Activated T-helper 1 cell treated with Interleukin-2 at 50 U/mL for 16 hours (primary cell): ENCODE measurements around the gene AHCYL2.
"Not testable (repeated sequence)": the region's sequence is repeated elsewhere in the genome, so short reads cannot be mapped to it uniquely, and the experiment has no call there.

Experiments used
- DNase-seq: peaks from one replicate; pipeline ENCODE4 v3.0.0-alpha.2; 2020; ENCODE audit warnings: low read depth

Gene AHCYL2

GRCh38 chr7:129385116-129385515, 160.3 kb downstream of the AHCYL2 start:
- no peak for DNase-seq

GRCh38 chr7:129385598-129385997, 160.8 kb downstream of the AHCYL2 start:
- DNase-seq = no peak

GRCh38 chr7:129386506-129386905, 161.7 kb downstream of the AHCYL2 start:
- DNase-seq = no peak

- DNase-seq = no peak
Observed at GRCh38 chr7:129387537-129387936, 162.7 kb downstream of the AHCYL2 start.

- DNase-seq = no peak
Observed at GRCh38 chr7:129388333-129389098, 163.7 kb downstream of the AHCYL2 start.

GRCh38 chr7:129389829-129390228, 165.0 kb downstream of the AHCYL2 start:
- no peak for DNase-seq

- no peak for DNase-seq
Observed at GRCh38 chr7:129390314-129390713, 165.5 kb downstream of the AHCYL2 start.

- DNase-seq = no peak
Observed at GRCh38 chr7:129391546-129392171, 166.8 kb downstream of the AHCYL2 start.

GRCh38 chr7:129393255-129393654, 168.4 kb downstream of the AHCYL2 start:
- DNase-seq = no peak

GRCh38 chr7:129394101-129394500, 169.3 kb downstream of the AHCYL2 start:
- DNase-seq = no peak

- DNase-seq = no peak
Observed at GRCh38 chr7:129394982-129395914, 170.4 kb downstream of the AHCYL2 start.

- DNase-seq = no peak
Observed at GRCh38 chr7:129401228-129401966, 176.6 kb downstream of the AHCYL2 start.

GRCh38 chr7:129401967-129402860, 177.4 kb downstream of the AHCYL2 start:
- DNase-seq = no peak

- no peak for DNase-seq
Observed at GRCh38 chr7:129405527-129405926, 180.7 kb downstream of the AHCYL2 start.

GRCh38 chr7:129410238-129410637, 185.4 kb downstream of the AHCYL2 start:
- DNase-seq = not testable (repeated sequence)

- DNase-seq = no peak
Observed at GRCh38 chr7:129412501-129412900, 187.7 kb downstream of the AHCYL2 start.

GRCh38 chr7:129417073-129417472, 192.2 kb downstream of the AHCYL2 start:
- DNase-seq = no peak

GRCh38 chr7:129421717-129422250, 197.0 kb downstream of the AHCYL2 start:
- DNase-seq = no peak

GRCh38 chr7:129422727-129423126, 197.9 kb downstream of the AHCYL2 start:
- DNase-seq = no peak

GRCh38 chr7:129423700-129424410, 199.0 kb downstream of the AHCYL2 start:
- DNase-seq = no peak
